ENCODE results near the gene SPATS2L.

Gene SPATS2L

DNA sequence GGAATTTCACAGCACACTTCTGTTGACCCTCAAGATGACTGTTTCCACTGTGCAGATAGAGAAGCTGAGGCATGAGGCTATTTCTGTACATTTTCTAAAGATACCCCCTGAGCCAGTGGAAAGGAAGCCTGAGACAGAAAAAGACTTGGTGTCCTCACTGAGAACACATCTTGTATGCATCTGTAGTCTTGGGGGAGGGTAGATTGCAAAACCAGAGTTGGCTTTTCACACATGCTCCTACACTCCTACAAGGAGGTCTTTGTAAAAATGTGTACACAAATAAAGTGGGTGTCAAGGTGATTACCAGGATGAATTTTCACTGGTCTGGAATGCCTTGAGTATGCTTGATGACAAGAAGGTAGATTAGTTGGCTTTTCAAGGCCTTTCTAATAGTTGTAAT is 105.3 kb downstream of the SPATS2L start:
- DNase-seq (ENCODE audit: low read depth in 2 of 2): no peak

DNA sequence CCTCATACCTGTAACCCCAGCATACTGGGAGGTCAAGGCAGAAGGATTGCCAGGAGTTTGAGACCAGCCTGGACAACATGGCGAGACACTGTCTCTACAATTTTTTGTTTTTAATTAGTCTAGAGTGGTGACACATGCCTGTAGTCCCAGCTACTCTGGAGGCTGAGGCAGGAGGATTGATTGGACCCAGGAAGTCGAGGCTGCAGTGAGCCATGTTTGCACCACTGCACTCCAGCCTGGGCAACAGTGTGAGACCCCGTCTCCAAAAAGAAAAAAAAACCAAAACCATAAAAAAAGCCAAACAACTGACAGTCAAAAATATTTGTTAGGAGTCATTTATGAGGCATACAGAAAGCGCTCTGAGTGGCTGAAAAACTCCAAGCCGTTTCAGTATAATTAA is 107.9 kb downstream of the SPATS2L start:
- DNase-seq (ENCODE audit: low read depth in 2 of 2): no peak

DNA sequence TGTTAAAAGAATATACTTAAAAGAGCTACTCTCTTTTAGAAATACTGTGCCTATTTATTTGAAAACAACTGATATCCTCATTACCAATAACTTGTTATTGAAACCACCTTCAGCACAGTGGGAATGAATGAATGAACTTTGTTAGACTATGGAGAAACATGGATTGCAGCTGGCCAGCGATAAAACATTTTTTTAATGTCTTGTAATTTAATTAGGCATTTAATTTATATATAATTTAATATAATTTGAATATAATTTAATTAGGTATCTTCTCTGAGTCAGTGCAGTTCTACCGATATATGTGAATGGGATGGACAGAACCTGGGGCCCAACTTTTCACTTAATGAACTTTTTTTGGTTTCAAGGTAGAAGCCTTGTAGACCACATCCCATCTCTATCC is 109.0 kb downstream of the SPATS2L start:
- DNase-seq (ENCODE audit: low read depth in 2 of 2): no peak

DNA sequence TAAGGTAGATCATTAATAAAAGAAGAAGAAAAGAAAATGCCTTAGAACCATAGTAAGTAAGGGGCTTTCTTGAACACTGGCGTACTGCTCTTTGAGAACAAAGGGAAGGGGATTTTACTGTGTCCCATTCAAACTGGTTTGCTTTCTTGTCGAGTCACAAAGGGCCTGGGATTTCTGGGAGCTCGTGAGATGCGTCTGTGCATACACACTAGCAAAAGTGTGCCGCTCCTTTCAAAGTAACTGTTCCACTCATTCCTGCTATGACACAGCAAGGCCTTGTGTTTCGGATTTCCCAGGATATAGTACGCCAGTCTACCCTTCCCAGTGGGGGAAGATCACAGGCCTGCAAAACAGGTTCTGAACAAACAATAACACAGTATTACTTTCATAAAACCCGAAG is 110.4 kb downstream of the SPATS2L start:
- DNase-seq (ENCODE audit: low read depth in 2 of 2): no peak

DNA sequence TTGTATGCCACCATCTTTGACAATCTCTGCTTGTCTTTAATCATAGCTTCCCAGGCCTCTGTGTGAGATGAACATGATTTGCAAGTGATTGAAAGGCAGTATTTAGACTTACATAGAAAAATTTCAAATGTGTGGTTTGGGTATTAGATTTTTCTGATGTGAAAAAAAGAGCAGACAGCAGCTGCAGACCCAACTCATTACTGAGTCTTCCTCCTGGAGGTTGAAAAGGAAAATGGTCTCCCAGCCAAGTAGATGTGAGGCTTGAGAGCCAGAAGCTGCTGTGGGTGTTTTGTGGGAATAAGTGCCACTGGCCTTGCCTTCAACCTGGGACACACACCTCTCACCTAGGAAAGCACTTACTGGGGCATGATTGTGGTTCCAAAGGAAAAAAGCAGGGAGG is 110.9 kb downstream of the SPATS2L start:
- no peak for DNase-seq (ENCODE audit: low read depth in 2 of 2)

DNA sequence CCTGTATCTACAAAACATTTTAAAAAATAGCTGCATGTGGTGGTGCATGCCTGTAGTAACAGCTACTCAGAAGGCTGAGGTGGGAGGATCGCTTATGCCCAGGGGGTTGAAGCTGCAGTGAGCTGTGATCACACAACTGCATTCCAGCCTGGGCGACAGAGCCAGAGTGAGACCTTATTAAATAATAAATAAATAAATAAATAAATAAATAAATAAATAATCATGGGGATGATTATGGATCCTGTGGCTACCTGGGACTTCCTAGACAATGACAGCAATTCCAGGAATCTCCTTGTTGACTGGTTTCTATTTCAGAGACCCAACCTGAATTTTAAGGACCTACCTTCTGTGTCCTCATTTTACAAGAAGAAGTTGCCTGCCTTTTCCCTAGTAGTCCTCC is 111.9 kb downstream of the SPATS2L start:
- DNase-seq (ENCODE audit: low read depth in 2 of 2): no peak

DNA sequence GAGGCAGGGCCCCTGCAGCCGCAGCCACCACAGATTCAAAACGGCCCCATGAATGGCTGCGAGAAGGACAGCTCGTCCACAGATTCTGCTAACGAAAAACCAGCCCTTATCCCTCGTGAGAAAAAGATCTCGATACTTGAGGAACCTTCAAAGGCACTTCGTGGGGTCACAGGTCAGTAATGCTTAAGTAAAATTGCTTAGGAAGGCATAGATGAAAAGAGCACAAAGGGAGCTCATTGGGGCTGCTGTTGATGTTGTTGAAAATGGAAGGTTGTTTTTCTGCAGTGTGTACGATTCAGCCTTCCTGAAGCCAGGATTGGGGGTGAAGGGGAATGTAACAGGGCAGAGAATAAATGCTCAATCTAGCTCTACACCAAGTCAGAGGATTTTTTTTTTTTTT is 112.8 kb downstream of the SPATS2L start:
- no peak for DNase-seq (ENCODE audit: low read depth in 2 of 2)

DNA sequence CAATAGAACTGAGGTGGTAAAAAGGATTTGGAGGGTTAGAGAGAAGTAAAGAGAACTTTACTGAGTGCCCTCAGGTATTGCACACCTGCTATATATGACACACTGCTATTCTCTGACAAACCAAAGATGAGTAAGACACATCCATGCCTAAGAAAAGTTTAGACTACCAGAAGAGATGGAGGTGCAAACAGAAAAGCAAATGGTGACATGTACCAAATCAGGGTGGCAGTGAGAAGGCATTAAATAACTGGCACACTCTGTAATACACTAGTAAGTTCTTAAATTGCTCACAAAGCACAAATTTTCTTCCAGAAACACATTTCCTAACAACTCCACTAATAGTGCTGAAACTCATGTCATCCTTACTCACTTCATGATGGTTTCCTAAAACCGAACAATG is 114.8 kb downstream of the SPATS2L start:
- DNase-seq (ENCODE audit: low read depth in 2 of 2): no peak

DNA sequence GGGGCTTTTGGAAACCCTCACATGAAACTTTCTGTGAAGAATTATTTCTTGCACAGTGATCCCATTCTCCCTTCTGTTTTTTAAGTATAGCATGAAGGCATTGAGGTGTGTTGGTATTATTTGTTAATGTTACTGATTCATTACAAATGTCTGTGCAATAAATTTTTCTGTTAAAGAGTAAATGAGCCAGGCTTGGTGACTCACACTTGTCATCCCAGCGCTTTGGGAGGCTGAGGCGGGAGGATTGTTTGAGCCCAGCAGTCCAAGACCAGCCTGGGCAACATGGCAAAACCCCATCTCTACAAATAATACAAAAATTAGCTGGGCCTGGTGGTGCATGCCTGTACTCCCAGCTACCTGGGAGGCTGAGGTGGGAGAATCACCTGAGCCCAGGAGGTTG is 115.6 kb downstream of the SPATS2L start:
- no peak for DNase-seq (ENCODE audit: low read depth in 2 of 2)

DNA sequence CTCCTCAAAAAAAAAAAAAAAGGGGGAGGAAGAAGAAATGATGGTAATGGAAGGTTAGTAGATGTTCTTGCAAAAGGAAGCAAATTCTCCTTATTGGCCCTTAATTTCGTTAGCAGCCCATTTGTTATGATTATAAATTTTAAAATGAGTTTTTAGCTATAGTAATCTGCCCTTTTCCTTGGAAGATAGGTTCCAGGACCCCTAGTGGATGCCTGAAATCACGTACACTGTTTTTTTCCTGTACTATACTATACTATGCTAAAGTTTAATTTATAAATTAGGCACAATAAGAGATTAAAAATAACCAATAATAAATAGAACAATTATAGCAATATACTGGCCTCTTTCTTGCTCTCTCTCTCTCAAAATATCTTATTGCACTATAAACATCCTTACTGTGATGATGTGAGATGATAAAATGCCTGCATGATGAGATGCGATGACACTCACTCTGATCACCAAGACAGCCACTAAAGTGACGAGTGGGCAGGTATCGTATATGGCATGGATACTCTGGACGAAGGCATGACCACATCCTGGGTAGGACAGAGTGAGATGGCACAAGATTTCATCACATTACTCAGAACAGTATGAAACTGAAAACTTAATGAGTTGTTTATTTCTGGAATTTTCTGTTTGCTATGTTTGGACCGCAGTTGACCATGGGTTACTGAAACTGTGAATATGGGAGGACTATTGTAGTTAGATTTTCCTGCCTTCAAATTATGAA is 116.2 kb downstream of the SPATS2L start:
- DNase-seq (ENCODE audit: low read depth in 2 of 2): no peak

DNA sequence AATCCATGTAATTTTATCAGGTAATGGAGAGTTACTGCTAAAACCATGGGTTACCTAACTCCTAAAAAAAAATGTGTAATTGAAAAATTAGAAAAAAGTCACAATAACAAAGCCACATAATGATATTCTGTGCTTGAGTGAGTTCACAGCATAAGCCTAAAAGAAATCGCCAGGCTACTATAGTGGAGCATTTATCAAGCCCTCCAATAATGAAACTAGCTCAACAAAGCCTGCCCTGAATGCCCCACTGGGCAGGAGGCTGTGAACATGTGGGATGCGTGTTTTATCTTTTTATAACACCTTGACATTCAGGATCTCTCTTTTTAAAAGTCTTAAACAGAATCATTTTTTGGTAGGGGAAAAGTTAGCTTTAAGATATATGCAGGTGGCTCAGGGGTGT is 117.0 kb downstream of the SPATS2L start:
- no peak for DNase-seq (ENCODE audit: low read depth in 2 of 2)

DNA sequence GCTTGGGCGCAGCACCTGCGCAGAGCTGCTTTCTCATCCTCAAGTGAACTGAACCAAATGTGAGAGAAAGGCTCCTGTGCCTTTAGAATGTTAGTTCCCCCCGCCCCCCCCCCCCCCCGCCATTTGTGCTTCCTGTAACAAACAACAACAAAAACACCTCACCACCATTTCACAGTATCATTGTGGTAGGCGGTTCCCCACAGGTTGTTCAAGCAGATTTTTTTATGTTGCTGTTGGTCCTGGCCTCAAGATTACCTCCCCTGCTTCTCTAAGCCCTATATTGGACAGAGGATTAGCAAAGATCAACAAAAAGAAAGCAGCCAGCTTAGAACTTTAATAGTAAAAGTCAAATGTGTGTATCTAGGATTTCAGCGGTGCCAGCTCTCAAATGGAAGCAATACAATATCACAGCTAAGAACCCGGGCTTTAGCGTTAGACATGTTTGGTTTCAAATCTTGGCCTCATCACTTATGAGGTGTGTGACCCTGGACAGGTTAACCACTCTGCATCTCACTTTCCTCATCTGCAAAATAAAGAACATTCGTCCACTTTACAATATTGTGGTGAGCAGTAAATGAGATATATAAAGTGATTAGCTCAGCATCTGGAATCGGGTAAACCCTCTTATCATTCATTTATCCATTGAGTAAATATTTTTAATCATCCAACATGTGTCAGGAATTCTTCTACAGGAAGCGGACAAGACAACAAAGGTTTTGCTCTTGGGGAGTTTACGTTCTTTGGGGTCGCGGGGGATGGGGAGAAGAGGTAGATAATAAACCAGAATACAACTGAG is 118.7 kb downstream of the SPATS2L start:
- DNase-seq (ENCODE audit: low read depth in 2 of 2): no peak

DNA sequence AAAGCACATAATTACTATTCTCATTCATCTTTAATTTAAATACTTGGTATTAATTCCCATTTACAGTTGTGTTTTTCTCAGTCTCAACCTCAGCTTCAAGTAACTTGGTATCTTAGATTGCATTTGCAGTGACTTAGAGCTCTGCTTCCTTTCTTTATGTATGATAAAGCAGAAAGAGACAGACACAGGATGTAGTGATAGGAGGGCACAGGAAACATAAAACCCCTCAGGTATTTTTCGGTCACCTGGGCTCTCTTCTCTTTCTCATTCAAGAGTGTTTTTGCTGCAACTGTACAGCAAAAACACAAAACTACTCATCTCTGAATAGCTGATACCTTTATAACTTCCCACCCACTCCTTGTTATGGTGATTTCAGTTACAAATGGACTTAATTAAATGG is 120.3 kb downstream of the SPATS2L start:
- DNase-seq (ENCODE audit: low read depth in 2 of 2): no peak

DNA sequence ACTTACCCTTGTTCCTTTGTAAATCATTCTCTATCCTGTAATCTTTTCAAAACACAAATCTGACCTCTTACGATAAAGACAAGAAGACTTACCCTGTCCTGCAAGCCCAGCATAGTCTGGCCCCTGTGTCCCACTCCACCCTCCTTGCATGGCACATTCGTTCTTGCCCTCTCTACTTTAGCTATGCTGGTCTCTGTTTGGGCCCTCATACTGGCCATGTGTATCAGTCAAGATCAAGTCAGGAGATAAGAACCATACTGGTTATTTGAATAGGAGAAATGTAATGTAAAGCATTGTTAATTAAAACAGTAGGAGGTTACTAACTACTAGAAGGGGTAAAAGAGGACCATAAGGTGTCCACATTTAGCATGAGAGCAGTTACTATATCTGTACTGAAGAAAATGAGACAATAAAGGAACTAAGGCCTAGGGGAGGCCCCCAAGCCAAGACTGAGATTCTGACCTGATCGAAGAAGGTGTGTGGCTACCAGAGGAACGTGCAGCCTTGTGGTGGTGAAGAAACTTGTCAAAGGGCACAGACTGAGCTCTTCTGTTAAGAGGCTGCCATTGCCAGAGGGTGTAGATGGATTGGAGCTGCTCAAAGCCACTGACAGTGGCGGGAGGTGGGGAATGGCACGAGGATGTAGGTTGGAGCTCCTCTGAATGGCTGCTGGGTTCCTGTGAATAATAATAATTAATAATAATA is 122.6 kb downstream of the SPATS2L start:
- DNase-seq (ENCODE audit: low read depth in 2 of 2): no peak

DNA sequence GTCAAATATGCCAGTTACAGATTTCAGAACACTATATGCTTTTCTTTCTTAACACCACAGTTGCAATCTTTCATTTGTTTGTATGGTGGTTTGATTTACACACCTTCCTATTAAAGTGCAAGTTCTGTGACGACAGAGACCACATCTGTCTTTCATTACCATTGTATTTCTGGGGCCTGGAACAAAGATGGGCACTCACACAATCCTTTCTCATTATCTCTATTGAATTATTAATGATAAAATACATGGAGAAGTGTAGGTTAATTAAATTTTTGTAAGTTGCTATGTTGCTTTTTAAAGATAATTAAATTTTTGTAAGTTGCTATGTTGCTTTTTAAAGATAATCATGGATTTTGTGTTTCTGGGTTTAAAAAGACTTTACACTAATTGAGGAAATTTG is 123.5 kb downstream of the SPATS2L start:
- no peak for DNase-seq (ENCODE audit: low read depth in 2 of 2)

DNA sequence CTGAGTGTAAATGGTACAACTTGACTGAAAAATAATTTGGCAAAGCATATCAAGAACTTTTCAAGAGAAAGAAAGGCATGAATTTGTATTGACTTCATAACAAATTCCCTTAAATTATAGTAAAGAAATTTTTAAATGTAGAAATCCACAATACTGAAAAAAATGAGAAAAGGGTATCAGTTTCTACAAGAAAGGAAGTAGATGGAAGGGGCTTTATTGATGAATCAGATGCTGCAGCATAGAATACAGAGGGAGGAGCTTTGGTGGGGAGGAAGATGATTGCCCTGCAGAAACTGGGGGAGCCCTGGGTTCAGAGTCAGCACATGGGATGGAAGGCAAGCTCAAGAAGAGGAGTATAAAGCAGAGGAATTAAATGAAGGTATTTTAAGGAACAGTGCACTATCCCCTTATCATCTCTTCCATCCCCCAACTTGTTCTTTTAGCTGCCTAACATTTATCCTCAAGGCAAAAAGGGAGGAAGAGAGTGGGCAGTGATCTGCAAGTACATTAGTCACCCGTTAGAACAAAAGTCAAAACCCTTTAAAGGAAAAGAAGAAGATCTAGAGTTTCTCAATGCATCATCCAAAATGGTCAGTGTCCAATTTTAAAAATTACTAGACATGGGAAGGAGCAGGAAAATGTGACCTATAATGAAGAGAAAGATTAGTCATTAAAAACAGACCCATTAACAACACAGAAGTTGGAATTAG is 125.7 kb downstream of the SPATS2L start:
- DNase-seq (ENCODE audit: low read depth in 2 of 2): no peak

DNA sequence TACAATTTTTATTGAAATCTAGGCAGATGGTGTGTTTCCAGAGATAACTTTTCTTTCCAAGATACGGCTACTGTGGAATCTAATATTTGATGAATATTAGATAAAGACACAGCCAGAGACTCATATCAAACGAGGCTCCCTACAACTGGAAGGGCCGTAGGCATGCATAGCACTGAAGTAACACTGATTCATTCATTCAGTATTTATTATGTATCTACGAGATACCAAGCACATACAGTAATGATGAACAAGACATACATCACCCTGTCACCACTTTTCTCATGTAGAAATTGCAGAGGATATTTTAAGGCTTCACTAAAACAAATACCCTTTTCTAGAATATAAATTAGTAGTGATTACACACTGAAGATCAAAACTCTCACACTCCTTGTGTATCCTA is 128.9 kb downstream of the SPATS2L start:
- DNase-seq (ENCODE audit: low read depth in 2 of 2): no peak

DNA sequence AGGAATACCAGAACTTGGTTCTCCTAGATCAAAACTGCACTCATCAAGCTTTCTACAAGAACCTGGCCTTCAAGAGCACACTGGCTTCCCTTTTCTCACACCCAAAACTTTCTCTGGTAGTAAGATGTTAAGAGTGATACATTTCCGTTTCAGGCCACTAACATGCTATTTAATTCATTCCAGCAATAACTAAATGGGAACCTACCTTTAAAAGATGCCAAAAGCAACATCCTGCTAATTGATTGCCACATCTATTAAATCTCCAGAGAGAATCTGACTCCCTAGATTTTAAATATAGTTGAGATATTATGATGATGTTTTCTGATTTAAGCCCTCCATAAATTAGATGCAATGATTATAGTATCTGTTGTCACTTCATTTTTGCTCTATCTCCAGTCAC is 131.8 kb downstream of the SPATS2L start:
- no peak for DNase-seq (ENCODE audit: low read depth in 2 of 2)

DNA sequence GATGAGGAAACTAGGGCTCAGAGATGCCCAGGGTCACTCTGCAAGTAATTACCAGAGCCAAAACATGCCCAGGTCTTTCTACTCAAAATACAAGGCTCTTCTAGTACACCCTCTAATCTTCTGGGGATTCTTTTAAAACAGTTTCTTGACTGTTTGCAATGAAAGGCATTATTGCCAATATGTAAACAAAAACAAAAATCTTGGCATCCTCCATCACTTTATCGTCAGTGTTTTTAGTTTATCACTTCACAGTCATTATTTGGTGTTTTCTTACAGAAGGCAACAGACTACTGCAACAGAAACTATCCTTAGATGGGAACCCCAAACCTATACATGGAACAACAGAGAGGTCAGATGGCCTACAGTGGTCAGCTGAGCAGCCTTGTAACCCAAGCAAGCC is 132.4 kb downstream of the SPATS2L start:
- no peak for DNase-seq (ENCODE audit: low read depth in 2 of 2)

DNA sequence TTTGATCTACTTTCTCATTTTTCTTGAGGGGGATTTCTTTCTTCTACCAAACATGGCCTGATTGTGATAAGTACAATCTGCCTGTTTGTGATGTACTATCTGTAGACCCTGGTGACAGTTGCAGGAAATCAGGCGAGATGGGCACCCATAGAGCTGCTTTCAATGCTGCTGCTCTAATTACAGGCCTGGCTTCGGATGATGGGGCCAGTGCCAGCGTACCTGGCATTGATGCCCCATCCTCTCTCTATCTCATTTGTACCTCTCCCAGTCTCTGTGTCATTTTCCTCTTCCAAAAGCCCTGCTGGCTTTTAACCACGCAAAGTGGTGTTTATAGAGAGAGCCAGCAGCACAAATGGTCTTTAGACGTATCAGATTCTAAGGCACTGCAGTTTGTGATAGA is 133.5 kb downstream of the SPATS2L start:
- no peak for DNase-seq (ENCODE audit: low read depth in 2 of 2)

DNA sequence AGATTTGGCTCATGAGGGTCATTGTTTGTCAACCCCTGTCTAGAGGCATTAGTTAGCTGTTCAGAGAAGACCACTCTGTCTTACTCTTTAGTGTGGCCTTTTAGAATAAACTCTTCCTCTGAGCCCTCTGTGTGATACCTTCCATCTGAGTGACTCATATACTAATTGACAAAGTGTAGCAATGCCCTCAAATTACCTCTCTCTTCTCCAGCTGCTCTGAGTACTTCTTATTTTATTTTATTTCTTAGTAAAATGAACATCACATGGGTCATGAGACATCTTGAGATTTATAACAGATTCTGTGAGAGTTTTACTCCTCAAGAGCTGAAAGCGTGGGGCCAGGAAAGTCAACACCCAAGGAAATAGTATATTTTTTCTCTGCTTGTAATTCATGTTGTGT is 136.0 kb downstream of the SPATS2L start:
- DNase-seq (ENCODE audit: low read depth in 2 of 2): no peak

DNA sequence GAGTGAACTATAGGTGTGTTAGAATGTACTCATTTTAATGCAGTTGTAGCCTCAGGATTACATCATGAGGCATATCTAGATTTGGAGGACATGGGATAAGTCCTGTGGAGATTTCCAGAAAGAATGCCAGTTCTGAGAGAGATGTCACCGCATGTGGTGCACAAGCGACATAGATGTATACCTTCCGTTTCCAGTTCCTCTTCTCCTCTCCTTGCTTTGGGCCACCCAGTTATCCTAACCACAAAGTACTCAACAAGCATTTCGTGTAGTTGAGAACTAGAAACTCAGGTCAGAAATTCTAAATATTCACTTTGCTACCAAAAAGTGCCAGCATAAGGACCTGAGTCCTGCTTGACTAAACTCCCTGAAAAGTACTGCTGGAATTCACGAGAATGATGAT is 136.9 kb downstream of the SPATS2L start:
- no peak for DNase-seq (ENCODE audit: low read depth in 2 of 2)

Data from activated CD8-positive, alpha-beta memory T cell treated with anti-CD3 and anti-CD28 coated beads for 4 hours (primary cell).